Esophagus squamous epithelium (tissue), 4 donors: Measurements from ENCODE around the gene GYS1.
"Not testable (repeated sequence)": the region's sequence is repeated elsewhere in the genome, so short reads cannot be mapped to it uniquely, and the experiment has no call there.

Experiments used
- CTCF ChIP-seq, 6 experiments: fragments of 450-650 bp in 4 of 6; fragments of 200-600 bp in 2 of 6; sonication (generic) in 2 of 6; IDR thresholded peaks; one replicate each; pipeline ENCODE4 v1.5.1; 2016 to 2019; ENCODE audit warnings: antibody characterized with exemption in 6 of 6, mild to moderate bottlenecking in 4 of 6, moderate library complexity in 4 of 6
- POLR2A ChIP-seq, 4 donors: fragments of 450-650 bp; IDR thresholded peaks; one replicate each; pipeline ENCODE4 v1.6.1; 2017; ENCODE audit warnings: antibody characterized with exemption in 4 of 4, mild to moderate bottlenecking in 4 of 4, moderate library complexity in 3 of 4

- not testable (repeated sequence) for TF ChIP-seq CTCF, POLR2A (IDR thresholded peaks at IDR 0.05)
Observed at GRCh38 chr19:49038557-49039276, 45.6 kb upstream of the GYS1 start.
